ENCODE data around the gene LILRB4. TPM values are rescaled to one million over a fixed set of nuclear protein-coding genes. Genes with fewer than 3 reads are reported as not detected.

LILRB4 gene
- total and polyA plus RNA-seq, 2 of the 4 experiments (the other 2 are of a cell fraction) = not detected

DNA sequence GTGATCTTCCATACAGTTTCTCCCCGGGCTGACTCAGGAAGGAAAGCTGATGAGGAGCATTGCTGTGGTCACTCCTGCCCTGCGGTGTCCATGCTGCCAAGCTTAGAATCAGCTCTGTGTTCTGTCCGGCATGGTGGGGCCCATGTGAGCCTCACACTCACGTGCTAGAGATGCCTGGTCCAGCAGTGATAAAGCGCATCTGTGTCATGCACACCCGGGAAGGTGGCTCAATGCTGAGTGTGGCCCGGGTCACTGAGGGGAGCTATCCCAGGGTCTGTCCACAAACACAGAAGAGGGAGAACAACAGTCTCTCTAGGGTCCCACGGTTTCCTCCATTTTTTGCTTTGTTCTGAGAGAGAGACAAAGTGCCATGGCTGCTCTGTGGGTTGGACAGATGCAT is 36.0 kb upstream of the LILRB4 start:
- WGBS, 2 experiments (ENCODE audit: extremely low coverage in 2 of 2, insufficient read length in 1 of 2) = 0% methylated on average over 2 of the region's 8 CpGs; no CpG with 5 or more reads in 1 of the 2 experiments
- CTCF ChIA-PET = no interaction called here
- H3K27ac ChIP-seq (ENCODE audit: insufficient read depth, low read length) = no peak overlapping the region
- H3K9me1 ChIP-seq (ENCODE audit: insufficient read depth, low read length) = no peaks in the 10 kb centered on the region
- ATAC-seq (ENCODE audit: low read depth) (no peak), DNase-seq (no peak)
- no peaks in the 10 kb centered on the region for H3K36me3 ChIP-seq (ENCODE audit: control insufficient read depth, insufficient read depth, low read length)
- H3K56ac ChIP-seq (ENCODE audit: extremely low read depth, insufficient read depth, low read length) = no peak overlapping the region
- no peak overlapping the region for H2BK20ac ChIP-seq (ENCODE audit: low read depth, low read length)
- dilution Hi-C loops (cut with HindIII; ENCODE audit: low sequenced_read_pairs, unreplicated experiment) (no loop called here), intact Hi-C loops (cut with micrococcal nuclease) (no loop called here), in situ Hi-C loops (cut with MboI; ENCODE audit: low sequenced_read_pairs) (no loop called here)
- H3K18ac ChIP-seq (ENCODE audit: low read depth, low read length) = no peak overlapping the region
- H4K5ac ChIP-seq (ENCODE audit: low read depth, low read length) = no peak overlapping the region
- H4K20me1 ChIP-seq (ENCODE audit: insufficient read depth, low read length) = no peaks in the 10 kb centered on the region
- no peak overlapping the region for H4K91ac ChIP-seq (ENCODE audit: insufficient read depth, low read depth, low read length)
- no peak overlapping the region for H2AK9ac ChIP-seq (replicated peaks; ENCODE audit: low read depth, low read length, poor library complexity)
- TF ChIP-seq BHLHE40 (IDR thresholded peaks at IDR 0.05; ENCODE audit: low read depth, low read length) (no peak), CEBPB (IDR thresholded peaks at IDR 0.05; ENCODE audit: low read depth, low read length) (no peak), MAZ (IDR thresholded peaks at IDR 0.05; ENCODE audit: borderline replicate concordance, low read depth, low read length) (no peak), RFX5 (IDR thresholded peaks at IDR 0.05; ENCODE audit: low read depth, low read length) (no peak), NFE2L2 (IDR thresholded peaks at IDR 0.05; ENCODE audit: low read depth, low read length) (no peak), SMC3 (IDR thresholded peaks at IDR 0.05; ENCODE audit: low read depth, low read length) (no peak), MXI1 (IDR thresholded peaks at IDR 0.05; ENCODE audit: borderline replicate concordance, low read depth, low read length) (no peak), RAD21 (IDR thresholded peaks at IDR 0.05; ENCODE audit: low read length) (no peak), POLR2A (IDR thresholded peaks at IDR 0.05; ENCODE audit: low read depth, low read length) (no peak), CHD1 (IDR thresholded peaks at IDR 0.05; ENCODE audit: low read depth, low read length) (no peak), CTCF (conservative IDR thresholded peaks at IDR 0.05; ENCODE audit: low read depth, low read length) (no peak), MAFK (IDR thresholded peaks at IDR 0.05; ENCODE audit: low read depth, low read length) (no peak), RCOR1 (IDR thresholded peaks at IDR 0.05; ENCODE audit: insufficient replicate concordance, low read length) (no peak), USF2 (IDR thresholded peaks at IDR 0.05; ENCODE audit: low read depth, low read length) (no peak), FOS (IDR thresholded peaks at IDR 0.05; ENCODE audit: low read depth, low read length) (no peak), ELK1 (IDR thresholded peaks at IDR 0.05; ENCODE audit: borderline replicate concordance, low read depth, low read length) (no peak)
- H3K4me2 ChIP-seq (ENCODE audit: low read depth, low read length) = no peak overlapping the region
- H3K14ac ChIP-seq (replicated peaks; ENCODE audit: low read depth, low read length) = no peak overlapping the region
- no peak overlapping the region for H4K8ac ChIP-seq (ENCODE audit: low read depth in 2 of 2, low read length in 2 of 2)
- H3K4ac ChIP-seq (ENCODE audit: low read depth, low read length) = no peak overlapping the region
- H3K23ac ChIP-seq (ENCODE audit: low read depth, low read length) = no peak overlapping the region
- no peaks in the 10 kb centered on the region for H3K79me1 ChIP-seq (ENCODE audit: low read depth in 1 of 2, low read length in 2 of 2)
- no peaks in the 10 kb centered on the region for H3K27me3 ChIP-seq (ENCODE audit: control insufficient read depth, insufficient read depth, low read length)
- peaks cover 9% of the 10 kb centered on the region for H3K9me3 ChIP-seq (ENCODE audit: control insufficient read depth, insufficient read depth, low read length)
- no peaks in the 10 kb centered on the region for H3K4me1 ChIP-seq (ENCODE audit: control insufficient read depth, insufficient read depth, low read length)
- H2AFZ ChIP-seq (replicated peaks; ENCODE audit: low read length, poor library complexity) = no peak overlapping the region
- H2AK5ac ChIP-seq (ENCODE audit: low read depth, low read length) = no peak overlapping the region
- POLR2A ChIA-PET (ENCODE audit: unreplicated experiment) = no interaction called here
- H3K4me3 ChIP-seq (ENCODE audit: insufficient read depth, low read depth, low read length) = no peak overlapping the region
- H3K9ac ChIP-seq (ENCODE audit: low read depth, low read length) = no peak overlapping the region
- H2BK15ac ChIP-seq (ENCODE audit: low read depth, low read length) = no peak overlapping the region
- no peak overlapping the region for H2BK5ac ChIP-seq (ENCODE audit: low read depth, low read length, poor library complexity, severe bottlenecking)
- BruUV-seq (replicated peaks) = no TSS peak
- no peak overlapping the region for H2BK120ac ChIP-seq (ENCODE audit: low read depth, low read length)

Measured in IMR-90 (cell line).